Panc1 (cell line): ENCODE results near the gene DST. TPM values are rescaled to one million over a fixed set of nuclear protein-coding genes. Genes with fewer than 3 reads are reported as not detected.

Experiments used
- ATAC-seq: fragments of 200-7000 bp; cut with Tn5 transposase; 2 replicates; pipeline ENCODE4 v1.9.1; 2020; ENCODE audit warnings: mild to moderate bottlenecking, moderate library complexity
- BruUV-seq: library from RNA; stranded (reverse); fragments of 400-500 nt; replicated peaks from 2 replicates; lab custom pipeline; 2021; lab: Mats Ljungman, UMichigan
- CTCF ChIA-PET: fragments of 300-600 bp; sonication (Branson Sonifier 250); formaldehyde crosslinking; loops from one replicate; lab custom pipeline; 2022; ENCODE audit warnings: antibody characterized with exemption; lab: Charles Lee
- POLR2A ChIA-PET: fragments of 300-600 bp; sonication (Branson Sonifier 250); formaldehyde crosslinking; loops from one replicate; lab custom pipeline; 2022; ENCODE audit warnings: antibody characterized with exemption; lab: Charles Lee
- DNase-seq: peaks from one replicate; pipeline ENCODE4 v3.0.0-alpha.2; 2010; ENCODE audit warnings: low read depth, low spot score
- H3K27ac ChIP-seq: 2 replicates; pipeline ENCODE4 v1.5.1; 2011; ENCODE audit warnings: mild to moderate bottlenecking, low read length, inconsistent platforms
- H3K27me3 ChIP-seq: fragments of 200-500 bp; sonication (Bioruptor generic); 2 replicates; pipeline ENCODE4 v1.6.0; 2014; ENCODE audit warnings: low read length, inconsistent platforms; ENCODE audit not compliant: control insufficient read depth, insufficient read depth
- H3K36me3 ChIP-seq: fragments of 200-500 bp; sonication (Bioruptor generic); 2 replicates; pipeline ENCODE4 v1.5.1; 2014; ENCODE audit warnings: inconsistent platforms, mild to moderate bottlenecking, low read length, moderate library complexity; ENCODE audit not compliant: control insufficient read depth, insufficient read depth
- H3K4me1 ChIP-seq: 2 replicates; pipeline ENCODE4 v1.5.1; 2011; ENCODE audit warnings: inconsistent platforms, mild to moderate bottlenecking, low read length, moderate library complexity; ENCODE audit not compliant: control insufficient read depth, insufficient read depth
- H3K4me3 ChIP-seq, 2 experiments: 2 replicates each; pipeline ENCODE4 v1.5.1; 2011 to 2012; ENCODE audit warnings: low read depth in 2 of 2, low read length in 2 of 2, mild to moderate bottlenecking in 2 of 2, inconsistent platforms in 1 of 2, moderate library complexity in 1 of 2
- H3K9me3 ChIP-seq: fragments of 200-500 bp; sonication (Bioruptor generic); 2 replicates; pipeline ENCODE4 v1.5.1; 2014; ENCODE audit warnings: low read depth, mild to moderate bottlenecking, inconsistent platforms, low read length, moderate library complexity; ENCODE audit not compliant: control insufficient read depth, insufficient read depth
- POLR2AphosphoS5 ChIP-seq: IDR thresholded peaks from 2 replicates; pipeline ENCODE4 v1.6.1; 2012; ENCODE audit warnings: mild to moderate bottlenecking, low read depth, low read length, moderate library complexity
- SIN3A ChIP-seq: IDR thresholded peaks from 2 replicates; pipeline ENCODE4 v1.6.1; 2012; ENCODE audit warnings: low read depth, mild to moderate bottlenecking, low read length, moderate library complexity, borderline replicate concordance; ENCODE audit not compliant: insufficient read depth
- TCF7L2 ChIP-seq: IDR thresholded peaks from 2 replicates; pipeline ENCODE4 v1.6.1; 2011; ENCODE audit warnings: mild to moderate bottlenecking, low read depth, low read length, inconsistent platforms
- in situ Hi-C: cut with HindIII; loops from 2 replicates; pipeline ENCODE4 v1.10.0; 2016; ENCODE audit warnings: low sequenced_read_pairs, low pct_unique_long_range_greater_than_20kb
- intact Hi-C: fragments of 100-400 bp; cut with micrococcal nuclease; formaldehyde crosslinking; loops from one replicate; pipeline ENCODE4 v1.10.0; 2022; ENCODE audit not compliant: unreplicated experiment
- total RNA-seq: library from RNA; stranded (reverse); gene quantifications from one replicate; pipeline ENCODE4 v1.2.1, GENCODE V29; 2021; ENCODE audit not compliant: unreplicated experiment
- TF ChIP-seq, protein P1 (sequence below): fragments of 450-650 bp; IDR thresholded peaks from 2 replicates; pipeline ENCODE4 v1.5.1; 2017; ENCODE audit warnings: mild to moderate bottlenecking
- TF ChIP-seq, protein P2 (sequence below), 2 experiments: IDR thresholded peaks; 2 replicates each; pipeline ENCODE4 v1.6.1; 2011 to 2012; ENCODE audit warnings: low read depth in 2 of 2, control low read depth in 1 of 2, low read length in 1 of 2, mild to moderate bottlenecking in 1 of 2, moderate library complexity in 1 of 2; ENCODE audit not compliant: insufficient read depth in 1 of 2

Gene DST
- total RNA-seq, 1 experiment from 2014 or later: 230 TPM

DNA sequence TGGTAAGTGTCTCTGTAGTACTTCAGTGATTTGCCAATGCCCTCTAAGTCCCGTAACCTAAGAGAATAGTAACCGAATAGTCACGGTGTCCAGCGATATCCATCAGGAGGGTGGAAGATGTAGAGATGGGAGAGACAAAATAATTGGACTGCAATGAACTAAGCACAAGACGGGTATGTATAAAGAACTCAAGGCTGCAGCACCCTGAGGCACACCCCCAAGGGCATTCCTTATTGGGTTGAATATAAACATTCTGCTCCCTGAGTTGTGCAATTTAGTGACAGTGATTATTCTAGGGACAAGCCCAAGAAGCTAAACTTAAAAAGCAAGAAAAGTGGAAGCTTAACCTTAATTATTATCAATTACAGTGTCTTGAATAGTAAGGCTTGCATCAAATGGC, 14.6 kb downstream of the DST start:
- ChIA-PET CTCF (no interaction called here), POLR2A (no interaction called here)
- ATAC-seq (no peak), DNase-seq (no peak)
- in situ Hi-C loops (no loop called here), intact Hi-C loops (no loop called here)
- no peak overlapping the region for H3K4me3 ChIP-seq
- H3K4me1 ChIP-seq: no peaks in the 10 kb centered on the region
- H3K36me3 ChIP-seq: peaks cover 91% of the 10 kb centered on the region
- no peak overlapping the region for H3K27ac ChIP-seq
- H3K9me3 ChIP-seq: no peaks in the 10 kb centered on the region
- TF ChIP-seq TCF7L2 (no peak), SIN3A (no peak), POLR2AphosphoS5 (no peak)
- TF ChIP-seq, protein P1, sequence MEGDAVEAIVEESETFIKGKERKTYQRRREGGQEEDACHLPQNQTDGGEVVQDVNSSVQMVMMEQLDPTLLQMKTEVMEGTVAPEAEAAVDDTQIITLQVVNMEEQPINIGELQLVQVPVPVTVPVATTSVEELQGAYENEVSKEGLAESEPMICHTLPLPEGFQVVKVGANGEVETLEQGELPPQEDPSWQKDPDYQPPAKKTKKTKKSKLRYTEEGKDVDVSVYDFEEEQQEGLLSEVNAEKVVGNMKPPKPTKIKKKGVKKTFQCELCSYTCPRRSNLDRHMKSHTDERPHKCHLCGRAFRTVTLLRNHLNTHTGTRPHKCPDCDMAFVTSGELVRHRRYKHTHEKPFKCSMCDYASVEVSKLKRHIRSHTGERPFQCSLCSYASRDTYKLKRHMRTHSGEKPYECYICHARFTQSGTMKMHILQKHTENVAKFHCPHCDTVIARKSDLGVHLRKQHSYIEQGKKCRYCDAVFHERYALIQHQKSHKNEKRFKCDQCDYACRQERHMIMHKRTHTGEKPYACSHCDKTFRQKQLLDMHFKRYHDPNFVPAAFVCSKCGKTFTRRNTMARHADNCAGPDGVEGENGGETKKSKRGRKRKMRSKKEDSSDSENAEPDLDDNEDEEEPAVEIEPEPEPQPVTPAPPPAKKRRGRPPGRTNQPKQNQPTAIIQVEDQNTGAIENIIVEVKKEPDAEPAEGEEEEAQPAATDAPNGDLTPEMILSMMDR: no peak
- TF ChIP-seq, protein P2, sequence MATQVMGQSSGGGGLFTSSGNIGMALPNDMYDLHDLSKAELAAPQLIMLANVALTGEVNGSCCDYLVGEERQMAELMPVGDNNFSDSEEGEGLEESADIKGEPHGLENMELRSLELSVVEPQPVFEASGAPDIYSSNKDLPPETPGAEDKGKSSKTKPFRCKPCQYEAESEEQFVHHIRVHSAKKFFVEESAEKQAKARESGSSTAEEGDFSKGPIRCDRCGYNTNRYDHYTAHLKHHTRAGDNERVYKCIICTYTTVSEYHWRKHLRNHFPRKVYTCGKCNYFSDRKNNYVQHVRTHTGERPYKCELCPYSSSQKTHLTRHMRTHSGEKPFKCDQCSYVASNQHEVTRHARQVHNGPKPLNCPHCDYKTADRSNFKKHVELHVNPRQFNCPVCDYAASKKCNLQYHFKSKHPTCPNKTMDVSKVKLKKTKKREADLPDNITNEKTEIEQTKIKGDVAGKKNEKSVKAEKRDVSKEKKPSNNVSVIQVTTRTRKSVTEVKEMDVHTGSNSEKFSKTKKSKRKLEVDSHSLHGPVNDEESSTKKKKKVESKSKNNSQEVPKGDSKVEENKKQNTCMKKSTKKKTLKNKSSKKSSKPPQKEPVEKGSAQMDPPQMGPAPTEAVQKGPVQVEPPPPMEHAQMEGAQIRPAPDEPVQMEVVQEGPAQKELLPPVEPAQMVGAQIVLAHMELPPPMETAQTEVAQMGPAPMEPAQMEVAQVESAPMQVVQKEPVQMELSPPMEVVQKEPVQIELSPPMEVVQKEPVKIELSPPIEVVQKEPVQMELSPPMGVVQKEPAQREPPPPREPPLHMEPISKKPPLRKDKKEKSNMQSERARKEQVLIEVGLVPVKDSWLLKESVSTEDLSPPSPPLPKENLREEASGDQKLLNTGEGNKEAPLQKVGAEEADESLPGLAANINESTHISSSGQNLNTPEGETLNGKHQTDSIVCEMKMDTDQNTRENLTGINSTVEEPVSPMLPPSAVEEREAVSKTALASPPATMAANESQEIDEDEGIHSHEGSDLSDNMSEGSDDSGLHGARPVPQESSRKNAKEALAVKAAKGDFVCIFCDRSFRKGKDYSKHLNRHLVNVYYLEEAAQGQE (IDR thresholded peaks at IDR 0.05; ENCODE audit: insufficient read depth in 1 of 2, low read depth in 2 of 2, low read length in 1 of 2): no peak
- BruUV-seq: no TSS peak
- H3K27me3 ChIP-seq: no peaks in the 10 kb centered on the region

DNA sequence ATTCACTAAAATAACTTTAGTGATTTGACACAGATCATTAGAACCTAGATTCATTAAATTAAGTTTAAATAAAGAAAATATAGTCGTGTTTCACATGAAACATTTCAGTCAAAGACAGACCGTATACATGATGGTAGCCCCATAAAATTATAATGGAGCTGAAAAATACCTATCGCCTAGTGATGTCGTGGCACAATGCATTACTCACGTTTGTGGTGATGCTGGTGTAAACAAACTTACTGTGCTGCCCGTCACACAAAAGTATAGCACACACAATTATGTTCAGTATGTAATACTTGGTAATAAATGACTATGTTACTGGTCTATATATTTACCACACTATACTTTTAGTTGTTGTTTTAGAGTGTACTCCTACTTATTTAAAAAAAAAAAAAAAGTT, 17.3 kb downstream of the DST start:
- intact Hi-C loops (no loop called here), in situ Hi-C loops (no loop called here)
- H3K36me3 ChIP-seq: peaks cover 90% of the 10 kb centered on the region
- H3K9me3 ChIP-seq: no peaks in the 10 kb centered on the region
- no peaks in the 10 kb centered on the region for H3K4me1 ChIP-seq
- no TSS peak for BruUV-seq
- DNase-seq (no peak), ATAC-seq (no peak; the same call in 1 of the 2 replicates)
- H3K27me3 ChIP-seq: no peaks in the 10 kb centered on the region
- TF ChIP-seq POLR2AphosphoS5 (no peak), TCF7L2 (no peak), SIN3A (no peak)
- TF ChIP-seq, protein P2 (IDR thresholded peaks at IDR 0.05; ENCODE audit: insufficient read depth in 1 of 2, low read depth in 2 of 2, low read length in 1 of 2): no peak
- TF ChIP-seq, protein P1: no peak
- no peak overlapping the region for H3K27ac ChIP-seq
- ChIA-PET POLR2A (no interaction called here), CTCF (no interaction called here)
- H3K4me3 ChIP-seq: no peak overlapping the region
